Endothelial cell of umbilical vein (primary cell): ENCODE measurements around the gene SLA2. TPM values are rescaled to one million over a fixed set of nuclear protein-coding genes. Genes with fewer than 3 reads are reported as not detected.

Experiments
- BruUV-seq: library from RNA; stranded (reverse); fragments of 400-500 nt; replicated peaks from 2 replicates; lab custom pipeline; 2021; lab: Mats Ljungman, UMichigan
- CTCF ChIA-PET: fragments of 300-600, 350-600 bp; sonication (Branson Sonifier 250); formaldehyde crosslinking; loops from one replicate; lab custom pipeline; 2021; ENCODE audit warnings: antibody characterized with exemption, inconsistent platforms; lab: Charles Lee
- POLR2A ChIA-PET: fragments of 300-600, 350-600 bp; sonication (Branson Sonifier 250); formaldehyde crosslinking; loops from one replicate; lab custom pipeline; 2021; ENCODE audit warnings: antibody characterized with exemption, inconsistent platforms; lab: Charles Lee
- DNase-seq: peaks from one replicate; pipeline ENCODE4 v3.0.0-alpha.2; 2011; ENCODE audit warnings: low read depth, low spot score
- FAIRE-seq: peaks from 2 replicates; lab custom pipeline; 2011; peaks lifted over from hg19 to GRCh38; lab: Jason Lieb, UNC
- H2AFZ ChIP-seq: 2 replicates; pipeline ENCODE4 v1.6.0; 2012; ENCODE audit warnings: low read depth, low read length, control low read depth, inconsistent platforms
- H3K27ac ChIP-seq: 2 replicates; pipeline ENCODE4 v1.5.1; 2011; ENCODE audit warnings: low read depth, mild to moderate bottlenecking, control low read depth, low read length, moderate library complexity; ENCODE audit not compliant: insufficient read depth
- H3K27me3 ChIP-seq, 2 experiments: 2 replicates each; pipeline versions ENCODE4 v1.6.0 to v1.6.1; 2011; ENCODE audit warnings: low read length in 2 of 2, mixed read lengths in 1 of 2; ENCODE audit not compliant: control insufficient read depth in 2 of 2, insufficient read depth in 2 of 2
- H3K36me3 ChIP-seq, 2 experiments: 2 replicates in 1 of 2; 3 replicates in 1 of 2; pipeline ENCODE4 v1.5.1; 2011; ENCODE audit warnings: low read length in 2 of 2, mild to moderate bottlenecking in 1 of 2, moderate library complexity in 1 of 2; ENCODE audit not compliant: control insufficient read depth in 2 of 2, insufficient read depth in 2 of 2; ENCODE audit errors: extremely low read depth in 1 of 2
- H3K4me1 ChIP-seq: 3 replicates; pipeline ENCODE4 v1.5.1; 2011; ENCODE audit warnings: mild to moderate bottlenecking, low read length; ENCODE audit not compliant: control insufficient read depth, insufficient read depth; ENCODE audit errors: extremely low read depth
- H3K4me2 ChIP-seq: 2 replicates; pipeline ENCODE4 v1.6.1; 2011; ENCODE audit warnings: low read length, control low read depth, mixed read lengths; ENCODE audit not compliant: insufficient read depth
- H3K4me3 ChIP-seq, 3 experiments: fragments of 200-600 bp in 1 of 3; sonication (generic), shearing (Covaris generic) in 1 of 3; replicated peaks in 1 of 3; 2 replicates each; pipeline ENCODE4 v1.5.1; 2011 to 2016; ENCODE audit warnings: control low read depth in 3 of 3, low read length in 3 of 3, mild to moderate bottlenecking in 2 of 3, inconsistent platforms in 1 of 3, low read depth in 1 of 3, moderate library complexity in 1 of 3; ENCODE audit not compliant: insufficient read depth in 1 of 3
- H3K79me2 ChIP-seq: 2 replicates; pipeline ENCODE4 v1.6.0; 2012; ENCODE audit warnings: low read length, inconsistent platforms; ENCODE audit not compliant: control insufficient read depth, insufficient read depth
- H3K9ac ChIP-seq: replicated peaks from 2 replicates; pipeline ENCODE3; 2011; ENCODE audit warnings: low read length, control low read depth; ENCODE audit not compliant: insufficient read depth; ENCODE audit errors: extremely low read depth
- H3K9me1 ChIP-seq: replicated peaks from 3 replicates; pipeline ENCODE4 v1.6.0; 2011; ENCODE audit warnings: mild to moderate bottlenecking, low read length; ENCODE audit not compliant: control insufficient read depth, insufficient read depth; ENCODE audit errors: extremely low read depth
- H3K9me3 ChIP-seq: replicated peaks from 2 replicates; pipeline ENCODE4 v1.5.1; 2012; ENCODE audit warnings: low read length, inconsistent platforms; ENCODE audit not compliant: control insufficient read depth, insufficient read depth
- H4K20me1 ChIP-seq: replicated peaks from 2 replicates; pipeline ENCODE3; 2011; ENCODE audit warnings: mild to moderate bottlenecking, low read length; ENCODE audit not compliant: control insufficient read depth, insufficient read depth; ENCODE audit errors: extremely low read depth
- CTCF ChIP-seq, 2 donors: IDR thresholded peaks; 1 replicate in 1 of 2; 2 replicates in 1 of 2; pipeline ENCODE4 v1.5.1; 2011; ENCODE audit warnings: low read length in 2 of 2, mild to moderate bottlenecking in 2 of 2, moderate library complexity in 2 of 2, control low read depth in 1 of 2, inconsistent platforms in 1 of 2, low read depth in 1 of 2; ENCODE audit not compliant: insufficient read depth in 1 of 2; ENCODE audit errors: extremely low read depth in 1 of 2
- EZH2 ChIP-seq: IDR thresholded peaks from 2 replicates; pipeline ENCODE4 v1.6.1; 2012; ENCODE audit warnings: borderline replicate concordance, low read depth, mild to moderate bottlenecking, moderate library complexity, low read length, inconsistent platforms; ENCODE audit not compliant: severe bottlenecking
- FOS ChIP-seq: IDR thresholded peaks from 2 replicates; pipeline ENCODE4 v1.6.1; 2011; ENCODE audit warnings: mild to moderate bottlenecking, low read length, moderate library complexity, borderline replicate concordance; ENCODE audit not compliant: insufficient read depth
- GATA2 ChIP-seq: IDR thresholded peaks from 2 replicates; pipeline ENCODE4 v1.7.0; 2011; ENCODE audit warnings: low read depth, mild to moderate bottlenecking, moderate library complexity, mixed read lengths, low read length; ENCODE audit not compliant: insufficient read length, insufficient read depth
- JUN ChIP-seq: IDR thresholded peaks from 2 replicates; pipeline ENCODE4 v1.6.1; 2011; ENCODE audit warnings: borderline replicate concordance, low read depth; ENCODE audit not compliant: insufficient read length, insufficient read depth
- MAX ChIP-seq: IDR thresholded peaks from 2 replicates; pipeline ENCODE4 v1.6.1; 2011; ENCODE audit not compliant: insufficient read depth, insufficient read length
- MYC ChIP-seq: IDR thresholded peaks from one replicate; pipeline ENCODE4 v1.6.1; 2011; ENCODE audit warnings: mild to moderate bottlenecking, low read depth, low read length
- POLR2A ChIP-seq: IDR thresholded peaks from 2 replicates; pipeline ENCODE4 v1.6.1; 2012; ENCODE audit warnings: low read depth, mild to moderate bottlenecking, control low read depth, low read length
- POLR2AphosphoS5 ChIP-seq: IDR thresholded peaks from 2 replicates; pipeline ENCODE4 v1.6.1; 2012; ENCODE audit warnings: low read depth, mild to moderate bottlenecking, control low read depth, low read length, moderate library complexity; ENCODE audit not compliant: insufficient read depth
- dilution Hi-C: fragments of 300-500 bp; cut with MboI; formaldehyde crosslinking; loops from one replicate; pipeline ENCODE4 v1.15.0; 2019; ENCODE audit warnings: low sequenced_read_pairs; ENCODE audit not compliant: extremely low pct_ligation_motif_present
- intact Hi-C: fragments of 100-400 bp; cut with micrococcal nuclease; formaldehyde crosslinking; loops from one replicate; pipeline ENCODE4 v1.10.0; 2022
- polyA plus RNA-seq, 4 experiments: library from polyadenylated mRNA; depleted of rRNA in 3 of 4; stranded (reverse) in 3 of 4; unstranded in 1 of 4; fragments of >200 nt; gene quantifications; 2 replicates each; pipeline versions ENCODE4 v1.2.1 to v1.2.3, GENCODE V29; 2011 to 2012; ENCODE audit warnings: missing spikeins in 1 of 4
- total RNA-seq: library from RNA; stranded (reverse); gene quantifications from 2 replicates; pipeline ENCODE4 v1.2.3, GENCODE V29; 2021

The SLA2 gene
- total and polyA plus RNA-seq, 2 donors (not counting 3 experiments of a cell fraction or from before 2014, with no cell fraction given) = not detected

GRCh38 chr20:36624068-36624943, 21.7 kb downstream of the SLA2 start:
- Histone ChIP-seq H3K4me3 (no peak overlapping the region), H3K4me1 (no peaks in the 10 kb centered on the region), H3K4me2 (no peak overlapping the region), H3K27me3 (no peaks in the 10 kb centered on the region), H2AFZ (peak overlapping the region; percentile 24), H3K9me1 (no peaks in the 10 kb centered on the region), H3K79me2 (no peaks in the 10 kb centered on the region), H3K9me3 (no peaks in the 10 kb centered on the region), H3K9ac (no peak overlapping the region), H4K20me1 (no peaks in the 10 kb centered on the region), H3K36me3 (no peaks in the 10 kb centered on the region), H3K27ac (no peak overlapping the region)
- dilution Hi-C loops (no loop called here), intact Hi-C loops (no loop called here)
- FAIRE-seq (no peak), DNase-seq (no peak)
- ChIA-PET CTCF (interaction anchor here (1.4 kb wide), 1 partner anchor 11 kb away, joined by 4 read pairs; no protein-coding TSS in a partner anchor), POLR2A (no interaction called here)
- BruUV-seq = no TSS peak
- no peak for TF ChIP-seq CTCF (IDR thresholded peaks at IDR 0.05; ENCODE audit: extremely low read depth in 1 of 2, insufficient read depth in 1 of 2, low read depth in 1 of 2, low read length in 2 of 2)
- TF ChIP-seq POLR2AphosphoS5 = no peak
- TF ChIP-seq POLR2A = no peak
- no peak for TF ChIP-seq FOS
- no peak for TF ChIP-seq JUN
- no peak for TF ChIP-seq EZH2
- TF ChIP-seq MAX = no peak
- TF ChIP-seq GATA2 = no peak
- no peak for TF ChIP-seq MYC
